GM23338 (cell line): ENCODE results near the gene RAB25. TPM values are rescaled to one million over a fixed set of nuclear protein-coding genes. Genes with fewer than 3 reads are reported as not detected.
A peak's percentile ranks its signal among the peaks of the same experiment; 100 is the strongest.

ENCODE experiments used
- ATAC-seq: fragments of 200-7000 bp; cut with Tn5 transposase; 3 replicates; pipeline ENCODE4 v1.9.1; 2020
- DNase-seq: peaks from one replicate; pipeline ENCODE4 v3.0.0-alpha.2; 2015; ENCODE audit warnings: low spot score
- H2AFZ ChIP-seq: fragments of 200-600 bp; sonication (generic); 2 replicates; pipeline ENCODE4 v1.8.0; 2016; ENCODE audit warnings: antibody characterized with exemption, mild to moderate bottlenecking, moderate library complexity
- H3F3A ChIP-seq: fragments of 200-600 bp; sonication (generic); replicated peaks from 2 replicates; pipeline ENCODE4 v1.8.0; 2017; ENCODE audit warnings: antibody characterized with exemption, mixed run types, low read depth
- H3K27ac ChIP-seq: fragments of 200-600 bp; sonication (generic); 2 replicates; pipeline ENCODE4 v1.6.1; 2016; ENCODE audit warnings: low read depth
- H3K27me3 ChIP-seq: fragments of 200-600 bp; sonication (generic); 2 replicates; pipeline ENCODE4 v1.8.0; 2016; ENCODE audit warnings: mild to moderate bottlenecking, mixed run types, moderate library complexity; ENCODE audit not compliant: insufficient read depth
- H3K36me3 ChIP-seq: fragments of 200-600 bp; sonication (generic); 2 replicates; pipeline ENCODE4 v1.8.0; 2016; ENCODE audit warnings: mild to moderate bottlenecking; ENCODE audit not compliant: insufficient read depth
- H3K4me1 ChIP-seq: fragments of 200-600 bp; sonication (generic); 2 replicates; pipeline ENCODE4 v1.8.0; 2016; ENCODE audit warnings: mild to moderate bottlenecking, moderate library complexity; ENCODE audit not compliant: insufficient read depth
- H3K4me2 ChIP-seq: fragments of 200-600 bp; sonication (generic); 2 replicates; pipeline ENCODE4 v1.7.1; 2017; ENCODE audit warnings: mixed run types
- H3K4me3 ChIP-seq: fragments of 200-600 bp; sonication (generic); 2 replicates; pipeline ENCODE4 v1.6.1; 2016; ENCODE audit warnings: mixed run types
- H3K79me2 ChIP-seq: fragments of 200-600 bp; sonication (generic); replicated peaks from 2 replicates; pipeline ENCODE4 v1.8.0; 2017; ENCODE audit warnings: mild to moderate bottlenecking; ENCODE audit not compliant: insufficient read depth
- H3K9me2 ChIP-seq: fragments of 200-600 bp; sonication (generic); 2 replicates; pipeline ENCODE4 v1.8.0; 2017; ENCODE audit not compliant: insufficient read depth
- H4K20me1 ChIP-seq: fragments of 200-600 bp; sonication (generic); replicated peaks from 2 replicates; pipeline ENCODE4 v1.8.0; 2017; ENCODE audit warnings: mild to moderate bottlenecking; ENCODE audit not compliant: insufficient read depth
- H3K27ac Mint-ChIP-seq: 2 replicates; pipeline ENCODE4 v1.8.0; 2020; ENCODE audit warnings: inconsistent platforms, mild to moderate bottlenecking, moderate library complexity, mixed read lengths
- H3K27me3 Mint-ChIP-seq: 3 replicates; pipeline ENCODE4 v1.8.0; 2022; ENCODE audit warnings: low read depth, mild to moderate bottlenecking, moderate library complexity, mixed read lengths, inconsistent platforms; ENCODE audit not compliant: insufficient read depth, poor library complexity
- H3K36me3 Mint-ChIP-seq: 3 replicates; pipeline ENCODE4 v1.8.0; 2021; ENCODE audit warnings: low read depth, mild to moderate bottlenecking, inconsistent platforms, moderate library complexity, mixed read lengths
- H3K4me1 Mint-ChIP-seq: 3 replicates; pipeline ENCODE4 v1.8.0; 2020; ENCODE audit warnings: mild to moderate bottlenecking, inconsistent platforms, mixed read lengths
- H3K4me3 Mint-ChIP-seq: 3 replicates; pipeline ENCODE4 v1.8.0; 2021; ENCODE audit warnings: moderate library complexity, mild to moderate bottlenecking, inconsistent platforms, mixed read lengths
- H3K9me3 Mint-ChIP-seq: 3 replicates; pipeline ENCODE4 v1.8.0; 2020; ENCODE audit warnings: moderate library complexity, mild to moderate bottlenecking, inconsistent platforms, mixed read lengths
- CREB1 ChIP-seq: fragments of 250-450 bp; sonication (Bioruptor Pico); IDR thresholded peaks from 2 replicates; pipeline ENCODE4 v1.5.0; 2020; ENCODE audit warnings: low read depth, mild to moderate bottlenecking, moderate library complexity
- CTCF ChIP-seq, 2 experiments: fragments of 200-600 bp in 1 of 2; sonication (generic) in 1 of 2; conservative IDR thresholded peaks; 2 replicates each; pipeline versions ENCODE4 v1.5.1 to v1.6.1; 2016 to 2017; ENCODE audit warnings: antibody characterized with exemption in 2 of 2, low read depth in 2 of 2, mild to moderate bottlenecking in 2 of 2, moderate library complexity in 1 of 2
- ETS1 ChIP-seq: IDR thresholded peaks from 2 replicates; pipeline ENCODE4 v1.6.1; 2016; ENCODE audit warnings: antibody characterized with exemption
- EZH2 ChIP-seq: fragments of 200-600 bp; sonication (generic); IDR thresholded peaks from one replicate; pipeline ENCODE4 v1.8.0; 2017; ENCODE audit warnings: antibody characterized with exemption, mild to moderate bottlenecking, low read depth; ENCODE audit not compliant: unreplicated experiment
- EZH2phosphoT487 ChIP-seq: fragments of 200-600 bp; sonication (generic); IDR thresholded peaks from one replicate; pipeline ENCODE4 v1.8.1; 2018; ENCODE audit warnings: antibody characterized with exemption; ENCODE audit not compliant: unreplicated experiment
- JUNB ChIP-seq: IDR thresholded peaks from one replicate; pipeline ENCODE4 v1.6.1; 2016; ENCODE audit warnings: antibody characterized with exemption; ENCODE audit not compliant: unreplicated experiment
- NANOG ChIP-seq: IDR thresholded peaks from 2 replicates; pipeline ENCODE4 v1.6.1; 2016; ENCODE audit warnings: antibody characterized with exemption, borderline replicate concordance
- POLR2AphosphoS5 ChIP-seq: IDR thresholded peaks from 2 replicates; pipeline ENCODE4 v1.6.1; 2016; ENCODE audit warnings: antibody characterized with exemption, low read depth
- REST ChIP-seq: IDR thresholded peaks from one replicate; pipeline ENCODE4 v1.6.1; 2018; ENCODE audit warnings: antibody characterized with exemption; ENCODE audit not compliant: unreplicated experiment
- STAT1 ChIP-seq: IDR thresholded peaks from one replicate; pipeline ENCODE4 v1.6.1; 2016; ENCODE audit warnings: antibody characterized with exemption; ENCODE audit not compliant: unreplicated experiment
- ZNF114 ChIP-seq: fragments of 250-450 bp; sonication (Bioruptor Pico); IDR thresholded peaks from 2 replicates; pipeline ENCODE4 v1.5.0; 2020; ENCODE audit warnings: mild to moderate bottlenecking, moderate library complexity
- ZNF331 ChIP-seq: fragments of 250-450 bp; sonication (Bioruptor Pico); IDR thresholded peaks from 2 replicates; pipeline ENCODE4 v1.5.0; 2020; ENCODE audit warnings: low read depth, mild to moderate bottlenecking, moderate library complexity
- ZNF462 ChIP-seq: fragments of 250-450 bp; sonication (Bioruptor Pico); IDR thresholded peaks from 2 replicates; pipeline ENCODE4 v1.5.0; 2020; ENCODE audit warnings: mild to moderate bottlenecking, moderate library complexity
- polyA plus RNA-seq: library from polyadenylated mRNA; unstranded; fragments of >200 nt; fragmentation: Nextera tagmentation; extraction: Ambion mirVana; gene quantifications from 2 replicates; pipeline ENCODE4 v1.2.1, GENCODE V29; 2016
- total RNA-seq: library from RNA; depleted of rRNA; stranded (reverse); fragments of >200 nt; shearing (Covaris generic); gene quantifications from 2 replicates; pipeline ENCODE4 v1.2.3, GENCODE V29; 2014

Gene RAB25
- total and polyA plus RNA-seq, 2 experiments from 2014 or later: 30.0 to 42.7 TPM

GRCh38 chr1:156083800-156084790, 23.1 kb downstream of the RAB25 start:
- Histone ChIP-seq H3K27ac (no peak overlapping the region), H3K27me3 (no peaks in the 10 kb centered on the region), H3K4me2 (peak overlapping the region; percentile 86), H3K36me3 (no peaks in the 10 kb centered on the region), H3K4me1 (peaks cover 41% of the 10 kb centered on the region), H3K4me3 (peak overlapping the region; percentile 99), H2AFZ (no peak overlapping the region), H3F3A (peaks cover 26% of the 10 kb centered on the region), H3K79me2 (peaks cover 34% of the 10 kb centered on the region), H3K9me2 (no peaks in the 10 kb centered on the region), H4K20me1 (peaks cover 16% of the 10 kb centered on the region)
- TF ChIP-seq POLR2AphosphoS5 (no peak), JUNB (no peak), CTCF (conservative IDR thresholded peaks at IDR 0.05; ENCODE audit: low read depth in 2 of 2) (no peak), ZNF331 (CRISPR knock-in tag) (no peak), REST (no peak), ZNF114 (CRISPR knock-in tag) (no peak), EZH2 (no peak), ZNF462 (CRISPR knock-in tag) (no peak), NANOG (no peak), EZH2phosphoT487 (no peak), STAT1 (no peak), CREB1 (CRISPR knock-in tag) (no peak), ETS1 (no peak)
- H3K36me3 Mint-ChIP-seq: peaks cover 10% of the 10 kb centered on the region
- peaks cover 22% of the 10 kb centered on the region for H3K27me3 Mint-ChIP-seq
- ATAC-seq: no peak
- peaks cover 45% of the 10 kb centered on the region for H3K4me1 Mint-ChIP-seq
- no peak overlapping the region; the same call in 1 of the 2 replicates for H3K27ac Mint-ChIP-seq
- H3K9me3 Mint-ChIP-seq: peaks cover 3% of the 10 kb centered on the region; the same call in 1 of the 3 replicates
- no peak for DNase-seq
- peak overlapping the region; percentile 91 for H3K4me3 Mint-ChIP-seq
